ENCODE measurements around the gene TMPRSS6. TPM values are rescaled to one million over a fixed set of nuclear protein-coding genes. Genes with fewer than 3 reads are reported as not detected.

TMPRSS6 gene
- total and polyA plus RNA-seq, 2 of the 8 experiments (the other 6 are each of a cell fraction or from before 2014, with no cell fraction given) = 0.02 TPM; not detected in 1

GRCh38 chr22:37045958-37046357 is 63.6 kb downstream of the TMPRSS6 start:
- Histone ChIP-seq H3K79me1 (ENCODE audit: low read depth, low read length) (no peaks in the 10 kb centered on the region), H3K14ac (ENCODE audit: insufficient read length) (no peak overlapping the region), H3K4ac (replicated peaks; ENCODE audit: insufficient read length, low read depth, low read length) (no peak overlapping the region), H3K4me1 (replicated peaks in 1 of 4; ENCODE audit: control insufficient read depth in 3 of 4, insufficient read depth in 4 of 4, low read length in 3 of 4) (peaks cover 0 to 6% (median 2%) of the 10 kb centered on the region in 4 experiments; a peak in 4 of 7 replicates), H3K36me3 (ENCODE audit: control insufficient read depth in 2 of 4, insufficient read depth in 4 of 4, low read length in 3 of 4) (no peaks in the 10 kb centered on the region), H3K4me2 (ENCODE audit: insufficient read depth in 1 of 2, low read depth in 2 of 2, low read length in 2 of 2) (no peak overlapping the region), H4K91ac (replicated peaks; ENCODE audit: insufficient read length, low read length) (no peak overlapping the region), H3K23ac (ENCODE audit: insufficient read length) (no peak overlapping the region), H4K20me1 (replicated peaks in 1 of 2; ENCODE audit: control insufficient read depth in 1 of 2, insufficient read depth in 2 of 2, low read length in 2 of 2) (no peaks in the 10 kb centered on the region), H3K27ac (ENCODE audit: low read depth, low read length) (no peak overlapping the region), H3K9ac (replicated peaks in 1 of 4; ENCODE audit: extremely low read depth in 1 of 4, low read depth in 3 of 4, low read length in 3 of 4) (no peak overlapping the region), H3K27me3 (replicated peaks in 1 of 4; ENCODE audit: control insufficient read depth in 3 of 4, extremely low read depth in 1 of 4, insufficient read depth in 3 of 4, low read length in 3 of 4) (peaks cover 0 to 9% (median 0%) of the 10 kb centered on the region in 4 experiments; a peak in 5 of 7 replicates), H2BK5ac (ENCODE audit: low read depth, low read length) (no peak overlapping the region), H4K8ac (ENCODE audit: extremely low read depth, insufficient read depth, low read length) (no peak overlapping the region), H3K79me2 (ENCODE audit: control insufficient read depth in 1 of 2, insufficient read depth in 2 of 2, low read length in 2 of 2) (no peaks in the 10 kb centered on the region), H2BK15ac (ENCODE audit: low read length) (0 out of 2 replicates have a peak overlapping the region, but pooled peaks have one; percentile 49), H3K56ac (replicated peaks; ENCODE audit: insufficient read length, low read depth, low read length) (no peak overlapping the region), H3K4me3 (ENCODE audit: extremely low read depth in 1 of 4, insufficient read depth in 2 of 4, low read depth in 3 of 4, low read length in 4 of 4) (no peak overlapping the region), H4K5ac (ENCODE audit: insufficient read length, low read depth, low read length) (no peak overlapping the region), H2BK120ac (replicated peaks; ENCODE audit: low read depth, low read length) (no peak overlapping the region), H3K23me2 (ENCODE audit: low read depth, low read length) (no peaks in the 10 kb centered on the region), H2BK20ac (ENCODE audit: low read length) (no peak overlapping the region), H3K9me3 (ENCODE audit: insufficient read depth in 2 of 2, low read depth in 1 of 2, low read length in 1 of 2) (no peaks in the 10 kb centered on the region), H2BK12ac (ENCODE audit: low read depth, low read length) (0 out of 2 replicates have a peak overlapping the region, but pooled peaks have one; percentile 17), H2AK5ac (ENCODE audit: low read depth, low read length) (no peak overlapping the region), H2AFZ (ENCODE audit: low read length) (no peak overlapping the region), H3K18ac (ENCODE audit: extremely low read depth, low read length) (no peak overlapping the region)
- DNase-seq (ENCODE audit: low read depth in 1 of 2, low spot score in 2 of 2) (no peak), FAIRE-seq (peak; percentile 19)
- WGBS, 2 experiments (ENCODE audit: extremely low coverage in 1 of 2, insufficient coverage in 1 of 2, insufficient read length in 1 of 2, insufficient replicate concordance in 2 of 2, low coverage in 1 of 2, low lambda C conversion rate in 2 of 2, missing lambda C conversion rate in 1 of 2) = 17% methylated on average over 4 of the region's 4 CpGs; no CpG with 5 or more reads in 1 of the 2 experiments
- TF ChIP-seq ATF3 (IDR thresholded peaks at IDR 0.05; ENCODE audit: insufficient read depth, low read depth, low read length) = no peak
- TF ChIP-seq RAD21 (IDR thresholded peaks at IDR 0.05 in 1 of 2, conservative IDR thresholded peaks at IDR 0.05 in 1 of 2; ENCODE audit: low read depth in 2 of 2, low read length in 2 of 2) = peak; percentile 54 to 57
- no peak for TF ChIP-seq TCF12 (IDR thresholded peaks at IDR 0.05; ENCODE audit: low read depth, low read length)
- TF ChIP-seq, protein P1, sequence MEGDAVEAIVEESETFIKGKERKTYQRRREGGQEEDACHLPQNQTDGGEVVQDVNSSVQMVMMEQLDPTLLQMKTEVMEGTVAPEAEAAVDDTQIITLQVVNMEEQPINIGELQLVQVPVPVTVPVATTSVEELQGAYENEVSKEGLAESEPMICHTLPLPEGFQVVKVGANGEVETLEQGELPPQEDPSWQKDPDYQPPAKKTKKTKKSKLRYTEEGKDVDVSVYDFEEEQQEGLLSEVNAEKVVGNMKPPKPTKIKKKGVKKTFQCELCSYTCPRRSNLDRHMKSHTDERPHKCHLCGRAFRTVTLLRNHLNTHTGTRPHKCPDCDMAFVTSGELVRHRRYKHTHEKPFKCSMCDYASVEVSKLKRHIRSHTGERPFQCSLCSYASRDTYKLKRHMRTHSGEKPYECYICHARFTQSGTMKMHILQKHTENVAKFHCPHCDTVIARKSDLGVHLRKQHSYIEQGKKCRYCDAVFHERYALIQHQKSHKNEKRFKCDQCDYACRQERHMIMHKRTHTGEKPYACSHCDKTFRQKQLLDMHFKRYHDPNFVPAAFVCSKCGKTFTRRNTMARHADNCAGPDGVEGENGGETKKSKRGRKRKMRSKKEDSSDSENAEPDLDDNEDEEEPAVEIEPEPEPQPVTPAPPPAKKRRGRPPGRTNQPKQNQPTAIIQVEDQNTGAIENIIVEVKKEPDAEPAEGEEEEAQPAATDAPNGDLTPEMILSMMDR (IDR thresholded peaks at IDR 0.05; ENCODE audit: control extremely low read depth in 1 of 3, insufficient read depth in 1 of 3, low read depth in 1 of 3, low read length in 3 of 3) = peak; percentile 27 to 82 (median 65)
- POLR2A ChIA-PET (ENCODE audit: partially characterized antibody) = interaction anchor here (0.7 to 1.4 kb wide), 5 partner anchors 13 to 114 kb away, joined by 3 to 6 read pairs (median 5); partner anchors contain the start of genes MPST and TST
- CTCF ChIA-PET (ENCODE audit: partially characterized antibody) = interaction anchor here (0.6 to 5.2 kb wide), 27 partner anchors 9 to 450 kb away, joined by 3 to 56 read pairs (median 4); no protein-coding TSS in a partner anchor
